Gastrocnemius medialis (tissue), 4 donors: ENCODE data around the gene NAP1L4.

Experiments
- CTCF ChIP-seq, 5 experiments: fragments of 450-650 bp in 3 of 5; fragments of 200-600 bp in 2 of 5; sonication (generic) in 2 of 5; IDR thresholded peaks in 4 of 5; conservative IDR thresholded peaks in 1 of 5; 1 replicate in 4 of 5; 2 replicates in 1 of 5; pipeline ENCODE4 v1.5.1; 2016 to 2019; ENCODE audit warnings: antibody characterized with exemption in 5 of 5, mild to moderate bottlenecking in 3 of 5, moderate library complexity in 3 of 5
- POLR2A ChIP-seq, 2 donors: fragments of 450-650 bp; IDR thresholded peaks; one replicate each; pipeline ENCODE4 v1.6.1; 2017; ENCODE audit warnings: antibody characterized with exemption in 2 of 2, mild to moderate bottlenecking in 2 of 2, moderate library complexity in 2 of 2

GRCh38 chr11:2916892-2917645 is 75.1 kb downstream of the NAP1L4 start:
- no peak for TF ChIP-seq CTCF (IDR thresholded peaks at IDR 0.05 in 4 of 5, conservative IDR thresholded peaks at IDR 0.05 in 1 of 5)
- TF ChIP-seq POLR2A (IDR thresholded peaks at IDR 0.05): no peak
